Measurements from ENCODE around the gene ATP1A4. TPM values are rescaled to one million over a fixed set of nuclear protein-coding genes. Genes with fewer than 3 reads are reported as not detected.

ATP1A4 gene
- total and polyA plus RNA-seq, 2 donors (not counting 1 experiment from before 2014, with no cell fraction given) = not detected

GRCh38 chr1:160193832-160194736 is 42.7 kb downstream of the ATP1A4 start:
- Histone ChIP-seq H3K9me3 (ENCODE audit: control insufficient read depth, insufficient read depth, low read depth, low read length) (no peaks in the 10 kb centered on the region), H3K4me1 (ENCODE audit: control insufficient read depth, extremely low read depth, insufficient read depth, low read length) (no peaks in the 10 kb centered on the region), H3K9ac (ENCODE audit: insufficient read depth, low read length) (no peak overlapping the region), H3K4me3 (replicated peaks in 1 of 4; ENCODE audit: control extremely low read depth in 1 of 4, insufficient read depth in 1 of 4, low read depth in 3 of 4, low read length in 4 of 4) (no peak overlapping the region), H3K79me2 (ENCODE audit: control insufficient read depth, insufficient read depth, low read length) (no peaks in the 10 kb centered on the region), H4K20me1 (ENCODE audit: control insufficient read depth, extremely low read depth, insufficient read depth, low read length) (no peaks in the 10 kb centered on the region), H2AFZ (ENCODE audit: low read length) (no peak overlapping the region), H3K4me2 (ENCODE audit: extremely low read depth, insufficient read depth, low read length) (no peak overlapping the region), H3K36me3 (ENCODE audit: control insufficient read depth, insufficient read depth, low read length) (no peaks in the 10 kb centered on the region), H3K27ac (ENCODE audit: insufficient read depth, low read length) (no peak overlapping the region), H3K27me3 (ENCODE audit: control insufficient read depth, insufficient read depth, low read length) (peaks cover 6% of the 10 kb centered on the region)
- DNase-seq (ENCODE audit: low read depth in 2 of 2) = no peak
- TF ChIP-seq EZH2 (IDR thresholded peaks at IDR 0.05; ENCODE audit: low read length, missing control alignments) (no peak), CTCF (conservative IDR thresholded peaks at IDR 0.05 in 1 of 2, IDR thresholded peaks at IDR 0.05 in 1 of 2; ENCODE audit: low read depth in 1 of 2, low read length in 2 of 2) (no peak)

- no peaks in the 10 kb centered on the region for H3K4me1 ChIP-seq (ENCODE audit: control insufficient read depth, extremely low read depth, insufficient read depth, low read length)
- no peak for TF ChIP-seq EZH2 (IDR thresholded peaks at IDR 0.05; ENCODE audit: low read length, missing control alignments)
- no peak for TF ChIP-seq CTCF (conservative IDR thresholded peaks at IDR 0.05 in 1 of 2, IDR thresholded peaks at IDR 0.05 in 1 of 2; ENCODE audit: low read depth in 1 of 2, low read length in 2 of 2)
- H3K27ac ChIP-seq (ENCODE audit: insufficient read depth, low read length) = no peak overlapping the region
- no peak for DNase-seq (ENCODE audit: low read depth in 2 of 2)
- no peak overlapping the region for H3K9ac ChIP-seq (ENCODE audit: insufficient read depth, low read length)
- H3K36me3 ChIP-seq (ENCODE audit: control insufficient read depth, insufficient read depth, low read length) = no peaks in the 10 kb centered on the region
- no peaks in the 10 kb centered on the region for H4K20me1 ChIP-seq (ENCODE audit: control insufficient read depth, extremely low read depth, insufficient read depth, low read length)
- no peak overlapping the region for H2AFZ ChIP-seq (ENCODE audit: low read length)
- no peaks in the 10 kb centered on the region for H3K79me2 ChIP-seq (ENCODE audit: control insufficient read depth, insufficient read depth, low read length)
- no peak overlapping the region for H3K4me3 ChIP-seq (replicated peaks in 1 of 4; ENCODE audit: control extremely low read depth in 1 of 4, insufficient read depth in 1 of 4, low read depth in 3 of 4, low read length in 4 of 4)
- H3K4me2 ChIP-seq (ENCODE audit: extremely low read depth, insufficient read depth, low read length) = no peak overlapping the region
- H3K27me3 ChIP-seq (ENCODE audit: control insufficient read depth, insufficient read depth, low read length) = peaks cover 11% of the 10 kb centered on the region
- no peaks in the 10 kb centered on the region for H3K9me3 ChIP-seq (ENCODE audit: control insufficient read depth, insufficient read depth, low read depth, low read length)
Observed at GRCh38 chr1:160194737-160195059, 43.3 kb downstream of the ATP1A4 start.

- H3K27ac ChIP-seq (ENCODE audit: insufficient read depth, low read length) = no peak overlapping the region
- H3K27me3 ChIP-seq (ENCODE audit: control insufficient read depth, insufficient read depth, low read length) = peaks cover 11% of the 10 kb centered on the region
- H4K20me1 ChIP-seq (ENCODE audit: control insufficient read depth, extremely low read depth, insufficient read depth, low read length) = no peaks in the 10 kb centered on the region
- no peaks in the 10 kb centered on the region for H3K4me1 ChIP-seq (ENCODE audit: control insufficient read depth, extremely low read depth, insufficient read depth, low read length)
- H3K9me3 ChIP-seq (ENCODE audit: control insufficient read depth, insufficient read depth, low read depth, low read length) = no peaks in the 10 kb centered on the region
- no peak overlapping the region for H3K9ac ChIP-seq (ENCODE audit: insufficient read depth, low read length)
- H3K36me3 ChIP-seq (ENCODE audit: control insufficient read depth, insufficient read depth, low read length) = no peaks in the 10 kb centered on the region
- no peak overlapping the region for H3K4me3 ChIP-seq (replicated peaks in 1 of 4; ENCODE audit: control extremely low read depth in 1 of 4, insufficient read depth in 1 of 4, low read depth in 3 of 4, low read length in 4 of 4)
- no peak for DNase-seq (ENCODE audit: low read depth in 2 of 2)
- H2AFZ ChIP-seq (ENCODE audit: low read length) = no peak overlapping the region
- TF ChIP-seq EZH2 (IDR thresholded peaks at IDR 0.05; ENCODE audit: low read length, missing control alignments) (no peak), CTCF (conservative IDR thresholded peaks at IDR 0.05 in 1 of 2, IDR thresholded peaks at IDR 0.05 in 1 of 2; ENCODE audit: low read depth in 1 of 2, low read length in 2 of 2) (no peak)
- no peak overlapping the region for H3K4me2 ChIP-seq (ENCODE audit: extremely low read depth, insufficient read depth, low read length)
- H3K79me2 ChIP-seq (ENCODE audit: control insufficient read depth, insufficient read depth, low read length) = no peaks in the 10 kb centered on the region
Observed at GRCh38 chr1:160196143-160196542, 44.7 kb downstream of the ATP1A4 start.

Measured in fibroblast of lung (primary cell).